ENCODE data around the gene DEDD2.
"Not testable (repeated sequence)": the region's sequence is repeated elsewhere in the genome, so short reads cannot be mapped to it uniquely, and the experiment has no call there.

DEDD2 gene, protein sequence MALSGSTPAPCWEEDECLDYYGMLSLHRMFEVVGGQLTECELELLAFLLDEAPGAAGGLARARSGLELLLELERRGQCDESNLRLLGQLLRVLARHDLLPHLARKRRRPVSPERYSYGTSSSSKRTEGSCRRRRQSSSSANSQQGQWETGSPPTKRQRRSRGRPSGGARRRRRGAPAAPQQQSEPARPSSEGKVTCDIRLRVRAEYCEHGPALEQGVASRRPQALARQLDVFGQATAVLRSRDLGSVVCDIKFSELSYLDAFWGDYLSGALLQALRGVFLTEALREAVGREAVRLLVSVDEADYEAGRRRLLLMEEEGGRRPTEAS

DNA sequence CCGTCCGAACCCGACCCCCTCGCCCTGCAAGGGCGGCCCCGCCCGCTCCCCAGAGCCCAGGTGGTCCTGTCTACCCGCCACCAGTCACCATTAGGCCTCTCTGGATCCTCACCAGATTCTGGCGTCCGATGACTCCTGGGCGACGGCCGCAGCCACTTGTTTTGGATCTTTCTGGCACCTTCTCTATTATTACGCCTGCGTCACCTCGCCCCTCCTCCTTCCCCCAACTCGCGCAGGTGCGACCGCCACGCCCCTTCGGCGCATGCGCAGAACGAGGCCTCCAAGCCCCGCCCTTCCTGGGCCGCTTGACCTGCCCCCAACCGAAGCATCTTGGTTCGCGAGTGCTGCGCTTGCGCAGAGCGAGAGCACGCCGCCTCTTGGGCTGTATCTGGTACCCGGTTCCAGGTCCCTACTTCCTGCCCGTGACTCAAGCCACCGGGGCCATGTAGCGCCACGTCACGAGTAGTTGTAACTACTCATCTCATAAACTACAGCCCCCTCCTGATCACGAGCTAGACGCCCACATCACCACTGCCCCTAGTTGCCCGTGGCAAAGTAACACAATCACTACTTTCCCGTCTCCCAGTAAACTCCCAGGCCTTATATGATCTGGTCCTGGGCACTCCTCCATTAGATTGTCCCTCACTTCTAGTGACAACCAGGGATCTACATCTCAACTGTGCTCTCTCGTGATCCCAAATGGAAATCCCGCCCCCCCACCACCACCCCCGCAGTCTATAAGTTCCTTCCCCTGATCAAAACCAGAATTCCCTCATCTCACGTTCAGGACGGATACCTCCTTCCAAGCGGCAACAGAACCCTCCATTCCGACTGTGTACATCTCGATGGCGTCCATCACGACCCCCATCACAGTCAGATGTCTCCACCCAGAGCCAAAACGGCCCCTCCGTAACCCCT is at the start of gene DEDD2:
Gene DEDD2, minus strand, starts transcription at position 158 of the 918 bp plus-strand sequence. CDS start 670 bp downstream, outside the sequence.
- DNase-seq = peak; percentile 100

DNA sequence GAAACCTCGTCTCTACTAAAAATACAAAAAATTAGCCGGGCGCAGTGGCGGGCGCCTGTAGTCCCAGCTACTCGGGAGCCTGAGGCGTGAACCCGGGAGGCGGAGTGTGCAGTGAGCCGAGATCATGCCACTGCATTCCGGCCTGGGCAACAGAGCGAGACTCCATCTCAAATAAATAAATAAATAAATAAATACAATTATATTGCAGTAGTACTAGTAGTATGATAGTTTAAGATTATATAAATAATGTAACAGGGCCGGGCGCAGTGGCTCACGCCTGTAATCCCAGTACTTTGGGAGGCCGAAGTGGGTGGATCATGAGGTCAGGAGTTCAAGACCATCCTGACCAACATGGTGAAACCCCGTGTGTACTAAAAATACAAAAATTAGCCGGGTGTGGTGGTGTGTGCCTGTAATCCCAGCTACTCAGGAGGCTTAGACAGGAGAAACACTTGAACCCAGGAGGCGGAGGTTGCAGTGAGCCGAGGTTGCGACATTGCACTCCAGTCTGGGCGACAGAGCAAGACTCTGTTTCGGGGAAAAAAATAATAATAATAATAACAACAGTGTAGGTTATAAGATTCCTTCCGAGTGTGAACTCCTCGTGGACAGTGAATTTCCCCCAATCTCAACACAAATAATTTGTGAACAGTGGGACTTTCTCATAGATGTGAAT is 49.6 kb upstream of the DEDD2 start:
- not testable (repeated sequence) for DNase-seq

DNA sequence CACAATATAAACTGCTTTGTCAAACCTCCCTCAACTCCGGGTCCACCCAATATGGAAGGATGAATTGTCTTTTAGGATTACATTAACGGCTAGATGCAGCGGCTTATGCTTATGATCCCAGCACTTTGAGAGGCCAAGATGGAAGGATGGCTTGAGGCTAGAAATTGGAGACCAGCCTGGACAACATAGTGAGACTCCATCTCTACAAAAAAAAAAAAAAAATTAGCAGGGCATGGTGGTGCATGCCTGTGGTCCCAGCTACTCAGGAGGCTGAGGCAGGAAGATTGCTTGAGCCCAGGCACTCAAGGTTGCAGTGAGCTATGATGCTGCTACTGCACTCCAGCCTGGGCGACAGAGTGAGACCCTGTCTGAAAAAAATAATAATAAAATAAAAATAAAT is 48.6 kb upstream of the DEDD2 start:
- not testable (repeated sequence) for DNase-seq

DNA sequence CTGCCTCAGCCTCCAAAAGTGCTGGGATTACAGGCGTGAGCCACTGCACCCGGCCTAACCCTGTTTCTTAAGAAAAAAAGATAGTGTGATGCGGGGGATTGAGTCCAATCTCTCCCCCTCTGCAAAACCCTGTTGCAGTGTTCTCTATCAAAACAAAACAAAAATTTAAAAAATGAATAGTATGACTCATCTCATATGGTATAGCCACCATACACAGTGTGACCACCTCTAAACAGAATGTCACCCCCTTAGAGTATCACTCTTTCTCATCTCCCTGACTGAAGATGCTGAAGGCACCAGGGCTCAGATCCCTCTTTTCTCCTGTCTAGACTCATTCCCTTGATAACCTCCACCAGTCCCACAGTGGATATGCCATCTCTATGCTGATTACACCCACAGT is 44.3 kb upstream of the DEDD2 start:
- no peak for DNase-seq

DNA sequence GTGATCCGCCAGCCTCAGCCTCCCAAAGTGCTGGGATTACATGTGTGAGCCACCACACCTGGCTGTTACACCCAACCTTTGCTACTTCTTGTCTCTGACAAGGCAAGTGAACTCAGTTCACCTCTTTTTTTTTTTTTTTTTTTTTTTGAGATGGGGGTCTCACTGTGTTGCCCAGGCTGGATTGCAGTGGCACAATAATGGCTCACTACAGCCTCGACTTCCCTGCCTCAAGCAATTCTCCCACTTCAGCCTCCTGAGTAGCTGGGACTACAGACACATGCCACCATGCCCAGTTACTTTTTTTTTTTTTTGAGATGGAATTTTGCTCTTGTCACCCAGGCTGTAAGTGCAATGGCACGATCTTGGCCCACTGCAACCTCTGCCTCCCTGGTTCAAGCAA is 40.4 kb upstream of the DEDD2 start:
- DNase-seq = not testable (repeated sequence)

DNA sequence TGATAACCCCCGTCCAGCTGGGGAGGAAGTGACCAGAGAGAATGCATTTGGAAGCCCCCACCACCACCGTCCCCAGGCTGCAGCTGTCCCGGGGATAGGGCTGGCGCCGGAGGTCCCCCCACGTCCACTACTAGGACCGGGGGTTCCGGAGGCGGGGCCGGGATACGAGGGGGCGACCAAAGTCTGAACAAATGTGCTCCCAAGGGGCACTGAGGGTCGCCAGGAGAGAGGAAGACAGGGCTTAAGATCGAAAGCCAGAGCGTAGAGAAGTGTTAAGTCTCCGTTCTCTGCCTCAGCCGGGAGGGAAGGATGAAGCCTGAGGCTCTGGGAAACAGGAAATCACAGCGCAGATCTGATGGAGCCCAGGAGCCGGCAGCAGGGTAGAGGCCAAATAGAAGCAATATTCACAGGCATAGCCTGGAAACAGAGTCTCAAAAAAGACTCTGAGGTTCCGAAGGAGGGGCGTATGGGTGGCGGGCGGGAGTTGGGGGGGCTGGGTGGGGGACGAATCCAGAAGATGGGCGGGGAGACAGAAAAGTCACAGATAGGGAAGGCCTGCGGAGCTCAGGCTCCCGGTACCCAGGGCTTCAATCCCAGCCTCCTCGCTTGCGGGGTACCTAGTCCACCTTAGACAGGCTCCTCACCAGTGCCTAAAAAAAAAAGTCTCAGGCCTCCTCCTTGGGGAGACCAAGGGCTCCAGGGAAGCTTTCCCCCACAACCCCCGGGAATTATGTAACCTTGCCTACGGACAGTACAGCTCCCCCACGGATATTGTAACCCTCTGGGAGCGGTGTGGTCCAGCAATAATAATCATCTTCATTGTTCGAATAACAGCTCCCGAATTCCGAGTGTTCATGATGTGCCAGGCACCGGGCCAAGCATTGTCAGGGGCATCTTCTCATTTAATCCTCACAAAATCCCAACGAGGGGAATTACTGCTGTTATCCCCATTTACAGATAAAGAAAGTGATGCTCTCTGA is 38.6 kb upstream of the DEDD2 start:
- no peak for DNase-seq

DNA sequence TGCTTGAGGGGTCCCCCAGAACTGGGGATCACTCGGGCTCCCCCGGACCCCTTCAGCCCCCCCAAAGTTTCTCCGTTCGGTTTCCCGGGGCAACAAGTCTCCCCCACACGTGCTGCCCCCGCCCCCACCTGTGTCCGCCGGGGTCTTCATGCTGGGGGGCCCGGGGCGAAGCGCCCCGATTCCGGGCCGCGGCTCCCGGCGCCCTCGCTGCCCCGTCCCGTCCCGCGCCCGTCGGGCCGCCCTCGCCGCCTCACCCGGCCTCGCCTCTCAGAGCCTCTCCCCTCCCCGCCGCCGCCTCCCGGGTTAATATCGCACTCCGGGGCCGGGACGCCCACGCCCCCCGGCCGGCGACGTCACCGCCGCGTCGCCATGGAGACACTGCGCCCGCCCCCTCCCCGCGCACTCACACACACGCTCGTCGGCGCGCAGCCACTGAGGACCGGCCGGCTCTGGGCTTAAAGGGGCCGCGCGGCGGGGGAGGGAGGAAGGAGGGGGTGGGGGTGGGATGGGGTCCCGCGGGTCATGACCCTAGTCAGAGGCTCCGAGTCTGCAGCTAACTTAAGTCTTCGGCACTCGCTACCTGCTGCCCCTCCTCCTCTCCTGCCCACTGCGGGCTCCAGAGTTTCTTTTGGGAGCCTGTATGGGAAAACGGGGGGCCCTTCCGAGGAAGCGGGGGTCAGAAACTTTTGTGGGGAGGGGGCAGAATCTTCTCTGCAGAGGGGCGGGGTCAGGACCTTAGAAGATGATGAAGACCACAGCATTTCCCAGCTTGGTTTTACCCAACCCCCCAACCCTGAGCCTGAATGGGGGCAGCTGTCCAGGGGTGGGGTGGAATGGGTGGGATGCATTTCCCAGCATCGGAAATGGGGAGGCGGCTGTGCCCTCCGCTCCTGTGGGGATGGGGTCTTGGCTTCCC is 37.6 kb upstream of the DEDD2 start, which contains the start of gene ERF:
Gene ERF, minus strand, starts transcription at position 279 of the 916 bp plus-strand sequence. Its CDS starts 129 bp downstream, at position 150.
- DNase-seq = peak; percentile 96

DNA sequence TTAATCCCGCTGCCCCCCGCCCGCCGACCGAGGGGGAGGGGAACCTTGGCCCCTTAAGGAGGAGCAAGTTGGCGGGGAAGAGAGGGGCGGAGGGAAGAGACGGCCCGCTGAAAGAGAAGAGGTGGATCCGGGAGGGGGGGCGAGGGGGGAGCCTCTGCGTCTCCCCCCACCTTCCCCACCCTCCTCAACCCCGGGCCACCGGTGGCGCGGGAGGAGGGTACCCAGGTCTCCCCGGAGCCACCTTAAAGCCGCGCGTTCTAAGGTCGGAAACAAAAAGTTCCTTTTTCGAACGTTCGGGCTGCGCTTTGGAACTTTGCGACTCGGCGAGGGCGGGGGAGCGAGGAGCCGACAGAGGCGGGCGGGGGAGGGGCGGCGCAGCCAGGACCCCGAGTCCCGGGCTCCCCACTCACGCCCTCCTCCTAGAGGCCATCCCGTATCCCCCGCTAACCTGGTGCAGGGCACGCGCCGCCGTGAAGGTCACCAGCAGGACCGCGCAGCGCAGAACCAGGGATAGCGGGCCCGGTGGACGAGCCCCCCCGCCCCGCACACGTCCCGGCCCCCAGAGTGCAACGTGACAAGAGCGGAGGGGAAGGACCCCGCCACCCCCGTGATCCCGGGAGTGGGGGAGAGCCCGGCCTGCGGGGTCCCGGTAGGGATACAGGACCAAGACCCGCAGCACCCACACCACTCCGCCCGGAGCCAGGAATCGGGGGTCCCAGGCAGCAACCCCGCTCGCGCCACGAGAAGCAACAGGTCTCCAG is 36.8 kb upstream of the DEDD2 start:
- peak; percentile 79 for DNase-seq

DNA sequence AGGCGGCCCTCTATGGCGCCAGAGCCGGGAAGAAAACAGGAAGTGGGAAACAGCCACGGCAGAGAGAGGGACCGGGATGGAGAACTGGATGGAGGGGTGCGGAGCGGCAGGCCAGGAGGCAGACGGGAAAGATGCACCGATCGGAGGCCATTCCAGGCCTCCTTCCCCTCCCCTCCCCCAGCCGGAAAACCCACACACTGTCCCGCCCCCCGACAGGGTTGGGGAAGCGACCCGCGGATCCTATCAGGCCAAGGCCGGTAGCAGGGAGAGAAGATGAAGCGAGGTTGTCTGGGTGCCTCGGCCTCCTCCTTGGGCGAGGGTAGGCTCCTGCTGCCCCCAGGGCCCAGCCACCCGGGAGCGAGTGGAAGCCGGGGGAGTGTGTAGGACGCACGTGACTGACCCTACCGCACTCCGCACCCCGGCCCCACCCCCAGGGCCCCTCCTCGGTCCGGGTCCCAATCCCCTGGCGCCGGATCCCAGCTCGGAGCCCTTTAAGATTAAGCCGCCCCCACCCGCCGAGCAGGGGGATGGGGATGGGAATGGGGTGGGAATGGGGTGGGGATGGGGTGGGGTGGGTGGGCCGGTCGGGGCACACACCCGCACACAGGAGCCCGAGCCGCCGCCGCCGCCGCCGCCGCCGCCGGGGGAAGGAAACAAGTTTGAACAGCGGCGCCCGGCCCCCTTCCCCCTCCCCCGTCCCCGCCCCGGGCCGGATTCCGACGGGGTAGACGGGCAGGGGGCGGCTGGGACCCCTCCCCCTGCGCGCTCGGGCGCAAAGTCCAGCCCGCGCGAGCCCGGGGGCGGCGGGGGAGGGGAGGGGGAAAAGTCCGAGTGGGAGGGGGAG is 36.0 kb upstream of the DEDD2 start:
- peak; percentile 73 for DNase-seq

DNA sequence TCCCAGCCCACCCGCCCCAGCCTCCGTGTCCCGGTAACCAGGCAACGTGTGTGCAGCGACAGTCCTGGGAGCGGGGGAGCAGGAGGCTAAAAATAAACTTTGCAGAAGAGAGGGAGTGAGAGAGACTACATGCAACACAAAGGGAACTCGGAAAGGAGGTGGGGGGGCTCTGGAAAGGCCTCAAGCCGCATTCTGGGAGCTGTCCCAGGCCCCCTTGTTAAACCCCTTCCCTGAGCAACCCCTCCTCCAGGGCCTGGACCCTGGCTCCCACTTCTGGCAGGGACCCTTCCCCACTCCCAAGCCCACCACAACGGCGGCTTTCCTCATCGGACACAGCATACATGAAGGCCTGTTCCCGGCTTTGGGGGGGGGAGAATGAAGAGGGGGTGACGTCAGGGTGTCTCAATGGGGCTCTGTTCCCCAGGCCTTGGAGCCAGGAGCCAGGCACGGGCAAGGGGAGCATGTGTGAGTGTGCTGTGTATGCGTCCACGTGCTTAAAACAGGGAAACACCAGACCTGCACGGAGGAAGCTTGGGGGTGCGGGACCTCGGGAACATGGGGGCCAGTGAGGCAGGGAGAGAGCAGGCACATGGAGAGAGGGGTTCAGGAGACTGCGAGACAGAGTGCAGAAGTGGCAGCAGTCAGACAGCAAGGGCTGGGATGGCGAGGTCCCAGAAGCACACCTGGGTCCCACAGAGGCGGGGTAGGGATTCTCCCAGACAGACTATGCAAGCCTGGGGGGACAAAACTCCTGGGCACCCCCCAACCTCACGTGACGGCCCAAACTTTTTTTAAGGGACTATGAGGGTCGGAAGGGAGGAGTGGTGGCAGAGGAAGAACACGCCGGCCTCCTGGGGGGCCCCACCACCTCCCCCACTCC is 35.1 kb upstream of the DEDD2 start:
- peak; percentile 33 for DNase-seq

DNA sequence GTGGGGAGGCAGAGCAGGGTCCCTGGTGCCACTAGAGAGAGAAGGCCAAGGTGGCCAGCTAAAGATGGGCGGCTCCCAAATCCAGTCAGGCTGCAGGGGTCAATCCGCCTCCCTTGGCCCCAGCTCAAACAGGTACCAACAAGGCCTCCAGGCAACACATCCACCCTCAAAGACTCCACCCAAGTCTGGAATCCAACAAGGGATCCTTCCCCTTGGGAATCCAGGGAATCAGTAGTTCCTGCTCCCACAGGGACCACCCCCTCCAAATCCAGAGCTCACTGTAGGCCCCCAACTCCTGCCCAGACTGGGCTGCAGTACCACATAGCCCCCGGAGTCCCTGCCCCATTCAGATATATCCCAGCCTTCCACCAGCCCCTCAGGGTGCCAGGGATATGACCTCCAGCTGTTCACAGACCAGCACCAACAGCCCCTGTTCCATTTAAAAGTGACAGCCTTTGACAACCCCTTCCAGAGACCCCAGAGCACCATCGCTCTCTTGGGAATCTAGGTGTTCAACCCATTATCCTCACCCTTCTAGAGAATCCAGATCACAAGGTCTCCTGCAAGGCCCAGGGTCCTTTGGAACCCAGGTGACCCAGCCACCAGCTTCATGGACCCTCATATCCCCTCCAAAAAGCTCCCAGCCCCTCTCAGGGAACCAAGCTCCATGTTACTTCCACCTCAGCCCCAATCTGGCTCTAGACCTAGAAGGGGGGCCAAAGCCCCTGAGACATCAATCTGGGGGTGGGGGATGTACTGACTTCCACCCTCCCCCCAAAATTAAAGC is 34.3 kb upstream of the DEDD2 start:
- DNase-seq = no peak

DNA sequence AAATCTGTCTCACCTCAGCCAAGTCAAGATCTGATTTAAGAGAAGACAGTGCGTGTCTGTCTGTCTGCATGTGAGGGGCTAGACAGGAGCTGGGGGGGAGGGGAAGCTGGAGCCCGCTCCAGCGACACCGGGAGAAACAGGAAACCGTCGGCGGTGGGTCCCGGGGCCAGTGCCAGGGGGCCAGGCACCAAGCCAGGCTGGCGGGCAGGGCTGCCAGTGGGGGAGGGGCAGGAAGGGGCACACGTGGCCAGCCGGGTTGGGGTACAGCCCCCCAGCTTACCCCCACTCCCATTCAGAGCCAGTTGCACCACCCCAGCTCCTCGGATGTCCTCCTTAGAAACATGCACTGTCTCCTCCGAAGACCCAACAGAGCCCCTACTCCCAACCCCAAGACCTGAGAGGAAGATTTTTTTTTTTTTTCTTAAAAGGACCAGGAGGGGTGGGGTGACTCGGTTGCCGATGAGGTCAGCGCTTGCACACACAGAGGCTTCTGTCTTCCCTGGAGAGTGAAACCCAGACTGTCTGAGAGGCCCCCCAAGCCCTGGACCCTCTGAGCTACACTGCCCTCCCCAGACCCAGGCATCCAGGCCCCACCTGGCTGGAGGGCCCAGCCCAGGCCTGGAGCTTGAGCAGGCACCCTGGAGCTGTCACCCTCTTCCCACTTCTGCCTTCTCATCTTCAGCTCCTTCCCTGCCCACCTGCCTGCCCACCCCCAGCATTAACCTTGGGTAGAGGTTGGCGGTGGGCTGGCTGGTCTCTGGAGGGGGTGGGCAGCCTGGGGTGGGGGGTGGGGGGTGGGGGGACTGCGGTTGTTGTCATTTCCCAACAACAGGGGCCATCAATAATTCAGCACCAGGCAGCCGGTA is 33.4 kb upstream of the DEDD2 start:
- no peak for DNase-seq

DNA sequence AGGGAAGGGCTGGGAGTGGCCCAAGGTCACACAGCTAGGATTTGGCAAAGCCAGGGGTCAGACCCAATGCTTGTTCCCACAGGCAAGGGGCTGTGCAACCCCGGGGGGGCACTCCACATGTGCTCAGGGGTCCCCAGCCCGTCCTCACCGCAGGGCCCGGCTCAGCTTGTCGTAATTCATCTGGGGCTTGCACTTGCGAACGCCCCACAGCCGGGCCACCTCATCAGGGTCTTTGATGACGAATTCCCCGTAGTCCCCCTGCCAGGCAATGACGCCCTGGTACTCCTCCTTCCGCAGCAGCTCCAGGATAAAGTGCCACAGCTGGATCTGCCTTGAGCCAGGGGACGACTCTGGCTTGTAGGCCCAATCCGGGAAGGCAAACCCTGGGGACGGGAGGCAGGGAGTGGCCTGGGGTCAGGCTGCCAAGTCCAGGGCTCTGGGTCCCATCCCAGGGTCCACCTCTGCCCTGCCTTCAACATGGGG is 32.7 kb upstream of the DEDD2 start:
- DNase-seq = no peak

DNA sequence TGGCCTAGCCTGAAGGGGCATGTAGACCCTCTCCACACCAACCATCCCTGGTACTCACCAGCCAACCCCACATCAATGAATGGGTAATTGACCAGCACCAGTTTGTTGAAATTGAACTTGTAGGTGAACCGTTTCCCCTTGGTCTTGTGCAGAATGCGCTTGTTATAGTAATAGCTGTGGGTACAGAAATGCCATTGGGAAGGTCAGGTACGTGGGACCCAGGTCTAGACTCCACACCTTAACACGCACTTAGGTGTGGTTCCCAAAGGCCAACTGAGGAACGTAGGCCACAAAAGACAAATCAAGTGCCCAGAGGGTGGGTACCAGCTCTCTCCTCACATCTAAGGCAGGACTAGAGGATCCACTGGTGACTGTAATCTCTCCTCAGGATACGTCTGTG is 32.3 kb upstream of the DEDD2 start:
- DNase-seq = no peak

DNA sequence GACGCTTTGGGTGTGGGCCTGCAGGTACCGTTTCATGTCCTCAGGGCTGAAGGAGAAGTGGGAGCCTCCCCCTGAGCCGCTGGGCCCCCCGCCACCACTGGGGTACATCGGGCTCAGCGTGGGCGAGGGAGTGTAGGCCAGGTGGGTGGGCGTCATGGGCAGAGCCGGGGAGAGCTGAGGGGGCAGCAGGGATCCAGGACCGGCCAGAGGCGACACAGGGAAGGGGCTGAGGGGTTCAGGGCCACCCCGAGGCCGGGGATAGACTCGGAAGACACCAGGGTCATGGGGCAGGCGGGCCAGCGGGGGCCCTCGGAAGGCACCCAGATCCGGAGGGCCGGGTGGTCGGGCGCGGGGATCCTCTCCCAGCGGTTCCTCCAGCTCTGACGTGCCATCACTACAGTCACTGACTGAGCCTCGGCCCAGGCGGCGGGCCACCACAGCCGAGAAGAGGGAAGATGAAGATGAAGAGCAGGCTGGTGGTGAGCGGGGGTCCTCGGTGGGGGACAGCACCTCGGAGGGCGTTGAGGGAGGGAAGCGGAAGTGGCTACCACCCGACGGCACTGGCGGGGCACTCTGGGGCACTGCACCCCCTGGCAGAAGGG is 31.8 kb upstream of the DEDD2 start:
- DNase-seq = no peak
